Measurements from ENCODE around the gene SMAD6. TPM values are rescaled to one million over a fixed set of nuclear protein-coding genes. Genes with fewer than 3 reads are reported as not detected.
A peak's percentile ranks its signal among the peaks of the same experiment; 100 is the strongest.

The SMAD6 gene
- total RNA-seq, 1 donor from 2014 or later: 2.7 TPM

- Mint-ChIP-seq H3K4me1 (ENCODE audit: low read depth, unreplicated experiment) (peaks cover 8% of the 10 kb centered on the region), H3K27ac (ENCODE audit: unreplicated experiment) (no peak overlapping the region), H3K27me3 (ENCODE audit: low read depth, unreplicated experiment) (peaks cover 17% of the 10 kb centered on the region), H3K9me3 (ENCODE audit: unreplicated experiment) (peaks cover 3% of the 10 kb centered on the region), H3K4me3 (ENCODE audit: unreplicated experiment) (no peak overlapping the region), H3K36me3 (ENCODE audit: low read depth, unreplicated experiment) (peaks cover 11% of the 10 kb centered on the region)
- Histone ChIP-seq H3K79me2 (ENCODE audit: insufficient read depth, low read length) (peaks cover 8% of the 10 kb centered on the region), H3K9me3 (ENCODE audit: insufficient read depth, low read depth, low read length) (no peaks in the 10 kb centered on the region), H3K27ac (ENCODE audit: low read depth, low read length) (no peak overlapping the region), H3K9ac (ENCODE audit: low read length) (no peak overlapping the region), H3K27me3 (ENCODE audit: insufficient read depth, low read length) (no peaks in the 10 kb centered on the region), H4K20me1 (ENCODE audit: insufficient read depth, low read length) (peaks cover 42% of the 10 kb centered on the region), H3K4me3 (ENCODE audit: insufficient read depth, low read depth, low read length) (no peak overlapping the region), H3K4me2 (ENCODE audit: low read length) (no peak overlapping the region), H3K36me3 (ENCODE audit: insufficient read depth, low read length) (no peaks in the 10 kb centered on the region), H2AFZ (ENCODE audit: low read depth, low read length) (no peak overlapping the region), H3K4me1 (ENCODE audit: insufficient read depth, low read length) (peaks cover 37% of the 10 kb centered on the region)
- TF ChIP-seq EZH2 (IDR thresholded peaks at IDR 0.05; ENCODE audit: insufficient read depth, low read length) (no peak), CTCF (IDR thresholded peaks at IDR 0.05; ENCODE audit: insufficient read depth, low read depth, low read length) (no peak)
- no peak for DNase-seq (ENCODE audit: low read depth)
- FAIRE-seq: no peak
Measured at GRCh38 chr15:66725464-66725785, 23.4 kb downstream of the SMAD6 start.

GRCh38 chr15:66726386-66726785 is 24.4 kb downstream of the SMAD6 start:
- H3K9ac ChIP-seq (ENCODE audit: low read length): no peak overlapping the region
- peaks cover 33% of the 10 kb centered on the region for H3K4me1 ChIP-seq (ENCODE audit: insufficient read depth, low read length)
- no peak overlapping the region for H3K4me2 ChIP-seq (ENCODE audit: low read length)
- no peak for FAIRE-seq
- H3K27me3 Mint-ChIP-seq (ENCODE audit: low read depth, unreplicated experiment): peaks cover 17% of the 10 kb centered on the region
- H3K36me3 ChIP-seq (ENCODE audit: insufficient read depth, low read length): no peaks in the 10 kb centered on the region
- H3K27me3 ChIP-seq (ENCODE audit: insufficient read depth, low read length): no peaks in the 10 kb centered on the region
- peaks cover 3% of the 10 kb centered on the region for H3K9me3 Mint-ChIP-seq (ENCODE audit: unreplicated experiment)
- H3K36me3 Mint-ChIP-seq (ENCODE audit: low read depth, unreplicated experiment): peaks cover 7% of the 10 kb centered on the region
- peaks cover 11% of the 10 kb centered on the region for H3K4me1 Mint-ChIP-seq (ENCODE audit: low read depth, unreplicated experiment)
- no peak overlapping the region for H3K27ac ChIP-seq (ENCODE audit: low read depth, low read length)
- H3K4me3 ChIP-seq (ENCODE audit: insufficient read depth, low read depth, low read length): no peak overlapping the region
- TF ChIP-seq EZH2 (IDR thresholded peaks at IDR 0.05; ENCODE audit: insufficient read depth, low read length) (no peak), CTCF (IDR thresholded peaks at IDR 0.05; ENCODE audit: insufficient read depth, low read depth, low read length) (no peak)
- no peak overlapping the region for H3K4me3 Mint-ChIP-seq (ENCODE audit: unreplicated experiment)
- no peak overlapping the region for H3K27ac Mint-ChIP-seq (ENCODE audit: unreplicated experiment)
- no peak for DNase-seq (ENCODE audit: low read depth)
- H2AFZ ChIP-seq (ENCODE audit: low read depth, low read length): no peak overlapping the region
- H3K9me3 ChIP-seq (ENCODE audit: insufficient read depth, low read depth, low read length): no peaks in the 10 kb centered on the region
- peaks cover 8% of the 10 kb centered on the region for H3K79me2 ChIP-seq (ENCODE audit: insufficient read depth, low read length)
- H4K20me1 ChIP-seq (ENCODE audit: insufficient read depth, low read length): peaks cover 32% of the 10 kb centered on the region

GRCh38 chr15:66729331-66729951 is 27.4 kb downstream of the SMAD6 start:
- FAIRE-seq: no peak
- Histone ChIP-seq H3K9me3 (ENCODE audit: insufficient read depth, low read depth, low read length) (no peaks in the 10 kb centered on the region), H3K27ac (ENCODE audit: low read depth, low read length) (peak overlapping the region; percentile 59), H3K9ac (ENCODE audit: low read length) (peak overlapping the region; percentile 75), H3K27me3 (ENCODE audit: insufficient read depth, low read length) (no peaks in the 10 kb centered on the region), H3K4me3 (ENCODE audit: insufficient read depth, low read depth, low read length) (peak overlapping the region; percentile 32), H4K20me1 (ENCODE audit: insufficient read depth, low read length) (peaks cover 13% of the 10 kb centered on the region), H3K36me3 (ENCODE audit: insufficient read depth, low read length) (no peaks in the 10 kb centered on the region), H3K4me1 (ENCODE audit: insufficient read depth, low read length) (peaks cover 21% of the 10 kb centered on the region), H3K4me2 (ENCODE audit: low read length) (peak overlapping the region; percentile 83), H2AFZ (ENCODE audit: low read depth, low read length) (peak overlapping the region; percentile 84), H3K79me2 (ENCODE audit: insufficient read depth, low read length) (peaks cover 15% of the 10 kb centered on the region)
- TF ChIP-seq EZH2 (IDR thresholded peaks at IDR 0.05; ENCODE audit: insufficient read depth, low read length): no peak
- no peak for TF ChIP-seq CTCF (IDR thresholded peaks at IDR 0.05; ENCODE audit: insufficient read depth, low read depth, low read length)
- Mint-ChIP-seq H3K27ac (ENCODE audit: unreplicated experiment) (no peak overlapping the region), H3K4me1 (ENCODE audit: low read depth, unreplicated experiment) (peaks cover 6% of the 10 kb centered on the region), H3K9me3 (ENCODE audit: unreplicated experiment) (peaks cover 3% of the 10 kb centered on the region), H3K27me3 (ENCODE audit: low read depth, unreplicated experiment) (peaks cover 19% of the 10 kb centered on the region), H3K36me3 (ENCODE audit: low read depth, unreplicated experiment) (peaks cover 7% of the 10 kb centered on the region), H3K4me3 (ENCODE audit: unreplicated experiment) (no peak overlapping the region)
- peak; percentile 51 for DNase-seq (ENCODE audit: low read depth)

Data from astrocyte (in vitro differentiated cells and primary cell).